Keratinocyte (primary cell): ENCODE data around the gene BCAS3. TPM values are rescaled to one million over a fixed set of nuclear protein-coding genes. Genes with fewer than 3 reads are reported as not detected.

Source experiments
- DNase-seq: peaks from one replicate; pipeline ENCODE4 v3.0.0-alpha.2; 2011; ENCODE audit warnings: low read depth, missing footprints, low spot score
- FAIRE-seq: peaks from 2 replicates; lab custom pipeline; 2011; peaks lifted over from hg19 to GRCh38; lab: Jason Lieb, UNC
- H2AFZ ChIP-seq: 2 replicates; pipeline ENCODE4 v1.6.0; 2012; ENCODE audit warnings: low read length, control low read depth, inconsistent platforms; ENCODE audit not compliant: control insufficient read depth
- H3K27ac ChIP-seq: 2 replicates; pipeline ENCODE4 v1.5.1; 2011; ENCODE audit warnings: low read length; ENCODE audit not compliant: control insufficient read depth, insufficient read depth
- H3K27me3 ChIP-seq: 3 replicates; pipeline ENCODE4 v1.6.0; 2011; ENCODE audit warnings: low read length; ENCODE audit not compliant: control insufficient read depth, insufficient read depth; ENCODE audit errors: extremely low read depth
- H3K36me3 ChIP-seq, 2 experiments: 2 replicates in 1 of 2; 3 replicates in 1 of 2; pipeline ENCODE4 v1.5.1; 2011; ENCODE audit warnings: low read length in 2 of 2, mild to moderate bottlenecking in 1 of 2; ENCODE audit not compliant: control insufficient read depth in 2 of 2, insufficient read depth in 2 of 2; ENCODE audit errors: extremely low read depth in 1 of 2
- H3K4me1 ChIP-seq: 3 replicates; pipeline ENCODE4 v1.5.1; 2011; ENCODE audit warnings: low read length; ENCODE audit not compliant: control insufficient read depth, insufficient read depth; ENCODE audit errors: extremely low read depth
- H3K4me2 ChIP-seq: 3 replicates; pipeline ENCODE4 v1.6.0; 2011; ENCODE audit warnings: low read depth, low read length; ENCODE audit not compliant: control insufficient read depth, insufficient read depth; ENCODE audit errors: extremely low read depth
- H3K4me3 ChIP-seq, 3 experiments: fragments of 200-600 bp in 1 of 3; sonication (generic) in 1 of 3; 2 replicates in 2 of 3; 3 replicates in 1 of 3; pipeline ENCODE4 v1.5.1; 2011 to 2016; ENCODE audit warnings: low read length in 3 of 3, mild to moderate bottlenecking in 3 of 3, control low read depth in 2 of 3, inconsistent platforms in 1 of 3, low read depth in 1 of 3, mixed read lengths in 1 of 3, mixed run types in 1 of 3, moderate library complexity in 1 of 3; ENCODE audit not compliant: control insufficient read depth in 2 of 3, insufficient read depth in 2 of 3; ENCODE audit errors: extremely low read depth in 1 of 3
- H3K79me2 ChIP-seq: 2 replicates; pipeline ENCODE4 v1.6.0; 2012; ENCODE audit warnings: low read length; ENCODE audit not compliant: control insufficient read depth, insufficient read depth
- H3K9ac ChIP-seq: 3 replicates; pipeline ENCODE4 v1.6.0; 2011; ENCODE audit warnings: low read length; ENCODE audit not compliant: control insufficient read depth, insufficient read depth; ENCODE audit errors: extremely low read depth
- H3K9me1 ChIP-seq: 3 replicates; pipeline ENCODE4 v1.6.0; 2011; ENCODE audit warnings: low read length; ENCODE audit not compliant: control insufficient read depth, insufficient read depth; ENCODE audit errors: extremely low read depth
- H3K9me3 ChIP-seq: 2 replicates; pipeline ENCODE4 v1.5.1; 2012; ENCODE audit warnings: low read depth, low read length; ENCODE audit not compliant: control insufficient read depth
- H4K20me1 ChIP-seq: 3 replicates; pipeline ENCODE4 v1.6.0; 2011; ENCODE audit warnings: low read length; ENCODE audit not compliant: control insufficient read depth, insufficient read depth; ENCODE audit errors: extremely low read depth
- CTCF ChIP-seq, 3 experiments: IDR thresholded peaks in 1 of 3; conservative IDR thresholded peaks in 1 of 3; optimal IDR thresholded peaks in 1 of 3; 2 replicates in 2 of 3; 3 replicates in 1 of 3; pipeline versions ENCODE3 to v1.5.1; 2011; ENCODE audit warnings: low read length in 3 of 3, mild to moderate bottlenecking in 3 of 3, moderate library complexity in 2 of 3, control low read depth in 1 of 3, inconsistent platforms in 1 of 3; ENCODE audit not compliant: insufficient read depth in 2 of 3; ENCODE audit errors: extremely low read depth in 1 of 3
- EZH2 ChIP-seq: IDR thresholded peaks from one replicate; pipeline ENCODE4 v1.6.1; 2012; ENCODE audit warnings: inconsistent platforms, mild to moderate bottlenecking, low read length, moderate library complexity
- dilution Hi-C: fragments of 300-500 bp; cut with MboI; formaldehyde crosslinking; loops from one replicate; pipeline ENCODE4 v1.7.0; 2020; ENCODE audit warnings: low sequenced_read_pairs; ENCODE audit not compliant: extremely low pct_ligation_motif_present
- polyA plus RNA-seq, 5 experiments: library from polyadenylated mRNA; depleted of rRNA in 3 of 5; stranded (reverse) in 3 of 5; stranded (forward) in 1 of 5; unstranded in 1 of 5; fragments of >200 nt; gene quantifications; 1 replicate in 1 of 5; 2 replicates in 3 of 5; 3 replicates in 1 of 5; pipeline versions ENCODE4 v1.2.1 to v1.2.3, GENCODE V29; 2011 to 2012; ENCODE audit warnings: missing spikeins in 2 of 5, low read depth in 1 of 5, low replicate concordance in 1 of 5

The BCAS3 gene
- polyA plus RNA-seq, 1 donor (not counting 4 experiments of a cell fraction or from before 2014, with no cell fraction given) = 11.8 TPM

- Histone ChIP-seq H3K9ac (no peak overlapping the region), H3K9me3 (no peaks in the 10 kb centered on the region), H3K36me3 (no peaks in the 10 kb centered on the region), H3K4me3 (no peak overlapping the region), H3K27ac (no peak overlapping the region), H3K9me1 (no peaks in the 10 kb centered on the region), H2AFZ (no peak overlapping the region), H3K79me2 (no peaks in the 10 kb centered on the region), H3K4me2 (no peak overlapping the region), H4K20me1 (no peaks in the 10 kb centered on the region), H3K27me3 (no peaks in the 10 kb centered on the region), H3K4me1 (no peaks in the 10 kb centered on the region)
- no peak for FAIRE-seq
- TF ChIP-seq EZH2 (no peak), CTCF (optimal IDR thresholded peaks at IDR 0.05 in 1 of 3, IDR thresholded peaks at IDR 0.05 in 1 of 3, conservative IDR thresholded peaks at IDR 0.05 in 1 of 3; ENCODE audit: extremely low read depth in 1 of 3, insufficient read depth in 2 of 3, low read length in 3 of 3) (no peak)
- DNase-seq = no peak
- dilution Hi-C loops = no loop called here
Measured at GRCh38 chr17:61284174-61284573, 606.5 kb downstream of the BCAS3 start.

- Histone ChIP-seq H3K9ac (no peak overlapping the region), H3K27me3 (no peaks in the 10 kb centered on the region), H3K79me2 (no peaks in the 10 kb centered on the region), H3K4me1 (no peaks in the 10 kb centered on the region), H3K27ac (no peak overlapping the region), H3K36me3 (no peaks in the 10 kb centered on the region), H3K9me3 (no peaks in the 10 kb centered on the region), H2AFZ (no peak overlapping the region), H3K4me2 (no peak overlapping the region), H3K9me1 (no peaks in the 10 kb centered on the region), H3K4me3 (no peak overlapping the region), H4K20me1 (no peaks in the 10 kb centered on the region)
- dilution Hi-C loops = no loop called here
- no peak for FAIRE-seq
- TF ChIP-seq EZH2 (no peak), CTCF (optimal IDR thresholded peaks at IDR 0.05 in 1 of 3, IDR thresholded peaks at IDR 0.05 in 1 of 3, conservative IDR thresholded peaks at IDR 0.05 in 1 of 3; ENCODE audit: extremely low read depth in 1 of 3, insufficient read depth in 2 of 3, low read length in 3 of 3) (no peak)
- no peak for DNase-seq
Measured at GRCh38 chr17:61284746-61285145, 607.1 kb downstream of the BCAS3 start.
